GM11168 (cell line): ENCODE results near the gene FRG1.
"Not testable (repeated sequence)": the region's sequence is repeated elsewhere in the genome, so short reads cannot be mapped to it uniquely, and the experiment has no call there.

ENCODE experiments used
- in situ Hi-C: fragments of 300-500 bp; cut with MboI; formaldehyde crosslinking; loops from one replicate; pipeline ENCODE4 v1.12.0; 2022; ENCODE audit warnings: low sequenced_read_pairs; ENCODE audit not compliant: unreplicated experiment

Gene FRG1

GRCh38 chr4:189983916-189984526 is 43.3 kb downstream of the FRG1 start:
- in situ Hi-C loops = not testable (repeated sequence)

- in situ Hi-C loops = not testable (repeated sequence)
These were observed 44.0 kb downstream of the FRG1 start for GRCh38 chr4:189984661-189985060.

- in situ Hi-C loops = not testable (repeated sequence)
These were observed 45.1 kb downstream of the FRG1 start for GRCh38 chr4:189985651-189986243.

GRCh38 chr4:189988877-189989431 is 48.3 kb downstream of the FRG1 start:
- in situ Hi-C loops = no loop called here

GRCh38 chr4:189989941-189990340 is 49.3 kb downstream of the FRG1 start:
- in situ Hi-C loops = not testable (repeated sequence)
